ENCODE measurements around the gene SLC5A10. TPM values are rescaled to one million over a fixed set of nuclear protein-coding genes. Genes with fewer than 3 reads are reported as not detected.

The SLC5A10 gene
- total RNA-seq, 4 donors from 2014 or later = not detected

- no peak overlapping the region for H3K27ac ChIP-seq
- DNase-seq = peak in 1 of 2 donors; percentile 6
- H3K4me3 ChIP-seq (replicated peaks in 1 of 3) = no peak overlapping the region
- 68 to 82% methylated on average over 14 of the region's 14 CpGs for WGBS, 2 donors
- no peaks in the 10 kb centered on the region for H3K27me3 ChIP-seq
- H3K4me1 ChIP-seq = no peaks in the 10 kb centered on the region
- peaks cover 20 to 27% of the 10 kb centered on the region in 2 donors for H3K36me3 ChIP-seq
- H3K9me3 ChIP-seq = no peaks in the 10 kb centered on the region
- TF ChIP-seq, protein P1, sequence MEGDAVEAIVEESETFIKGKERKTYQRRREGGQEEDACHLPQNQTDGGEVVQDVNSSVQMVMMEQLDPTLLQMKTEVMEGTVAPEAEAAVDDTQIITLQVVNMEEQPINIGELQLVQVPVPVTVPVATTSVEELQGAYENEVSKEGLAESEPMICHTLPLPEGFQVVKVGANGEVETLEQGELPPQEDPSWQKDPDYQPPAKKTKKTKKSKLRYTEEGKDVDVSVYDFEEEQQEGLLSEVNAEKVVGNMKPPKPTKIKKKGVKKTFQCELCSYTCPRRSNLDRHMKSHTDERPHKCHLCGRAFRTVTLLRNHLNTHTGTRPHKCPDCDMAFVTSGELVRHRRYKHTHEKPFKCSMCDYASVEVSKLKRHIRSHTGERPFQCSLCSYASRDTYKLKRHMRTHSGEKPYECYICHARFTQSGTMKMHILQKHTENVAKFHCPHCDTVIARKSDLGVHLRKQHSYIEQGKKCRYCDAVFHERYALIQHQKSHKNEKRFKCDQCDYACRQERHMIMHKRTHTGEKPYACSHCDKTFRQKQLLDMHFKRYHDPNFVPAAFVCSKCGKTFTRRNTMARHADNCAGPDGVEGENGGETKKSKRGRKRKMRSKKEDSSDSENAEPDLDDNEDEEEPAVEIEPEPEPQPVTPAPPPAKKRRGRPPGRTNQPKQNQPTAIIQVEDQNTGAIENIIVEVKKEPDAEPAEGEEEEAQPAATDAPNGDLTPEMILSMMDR (IDR thresholded peaks at IDR 0.05) = no peak
- no peak for TF ChIP-seq POLR2A (IDR thresholded peaks at IDR 0.05)
- intact Hi-C loops (cut with DNase I) = no loop called here
These were observed 18.6 kb upstream of the SLC5A10 start for GRCh38 chr17:18933102-18934058.

GRCh38 chr17:18937981-18938691, 13.8 kb upstream of the SLC5A10 start:
- TF ChIP-seq POLR2A (IDR thresholded peaks at IDR 0.05) = no peak
- TF ChIP-seq, protein P1 (IDR thresholded peaks at IDR 0.05) = no peak
- Histone ChIP-seq H3K27me3 (no peaks in the 10 kb centered on the region), H3K27ac (no peak overlapping the region), H3K9me3 (no peaks in the 10 kb centered on the region), H3K4me3 (replicated peaks in 1 of 3) (no peak overlapping the region), H3K4me1 (no peaks in the 10 kb centered on the region), H3K36me3 (no peaks in the 10 kb centered on the region)
- 77 to 78% methylated on average over 8 of the region's 8 CpGs for WGBS, 2 donors
- no peak for DNase-seq
- intact Hi-C loops (cut with DNase I) = no loop called here

GRCh38 chr17:18938692-18939023, 13.3 kb upstream of the SLC5A10 start:
- no peaks in the 10 kb centered on the region for H3K36me3 ChIP-seq
- no peak overlapping the region for H3K27ac ChIP-seq
- H3K27me3 ChIP-seq = no peaks in the 10 kb centered on the region
- WGBS, 2 donors = 70% methylated on average over 2 of the region's 2 CpGs
- DNase-seq = no peak
- intact Hi-C loops (cut with DNase I) = no loop called here
- TF ChIP-seq POLR2A (IDR thresholded peaks at IDR 0.05) = no peak
- TF ChIP-seq, protein P1 (IDR thresholded peaks at IDR 0.05) = no peak
- no peak overlapping the region for H3K4me3 ChIP-seq (replicated peaks in 1 of 3)
- no peaks in the 10 kb centered on the region for H3K4me1 ChIP-seq
- no peaks in the 10 kb centered on the region for H3K9me3 ChIP-seq

GRCh38 chr17:18944646-18945045, 7.3 kb upstream of the SLC5A10 start:
- Histone ChIP-seq H3K4me3 (replicated peaks in 1 of 3) (no peak overlapping the region), H3K9me3 (no peaks in the 10 kb centered on the region), H3K27me3 (no peaks in the 10 kb centered on the region), H3K36me3 (no peaks in the 10 kb centered on the region), H3K27ac (no peak overlapping the region), H3K4me1 (no peaks in the 10 kb centered on the region)
- 74 to 87% methylated on average over 5 of the region's 5 CpGs for WGBS, 2 donors
- DNase-seq = no peak
- TF ChIP-seq, protein P1 (IDR thresholded peaks at IDR 0.05) = no peak
- no peak for TF ChIP-seq POLR2A (IDR thresholded peaks at IDR 0.05)
- intact Hi-C loops (cut with DNase I) = no loop called here

GRCh38 chr17:18946536-18946935, 5.4 kb upstream of the SLC5A10 start:
- Histone ChIP-seq H3K4me1 (no peaks in the 10 kb centered on the region), H3K27ac (no peak overlapping the region), H3K4me3 (replicated peaks in 1 of 3) (no peak overlapping the region), H3K9me3 (no peaks in the 10 kb centered on the region), H3K27me3 (no peaks in the 10 kb centered on the region), H3K36me3 (no peaks in the 10 kb centered on the region)
- intact Hi-C loops (cut with DNase I) = no loop called here
- TF ChIP-seq, protein P1 (IDR thresholded peaks at IDR 0.05) = no peak
- WGBS, 2 donors = 63 to 75% methylated on average over 2 of the region's 2 CpGs
- DNase-seq = no peak
